ENCODE data around the gene ENTHD1. TPM values are rescaled to one million over a fixed set of nuclear protein-coding genes. Genes with fewer than 3 reads are reported as not detected.

ENTHD1 gene
- total and polyA plus RNA-seq, 12 donors = 0.09 TPM; not detected in 11

DNA sequence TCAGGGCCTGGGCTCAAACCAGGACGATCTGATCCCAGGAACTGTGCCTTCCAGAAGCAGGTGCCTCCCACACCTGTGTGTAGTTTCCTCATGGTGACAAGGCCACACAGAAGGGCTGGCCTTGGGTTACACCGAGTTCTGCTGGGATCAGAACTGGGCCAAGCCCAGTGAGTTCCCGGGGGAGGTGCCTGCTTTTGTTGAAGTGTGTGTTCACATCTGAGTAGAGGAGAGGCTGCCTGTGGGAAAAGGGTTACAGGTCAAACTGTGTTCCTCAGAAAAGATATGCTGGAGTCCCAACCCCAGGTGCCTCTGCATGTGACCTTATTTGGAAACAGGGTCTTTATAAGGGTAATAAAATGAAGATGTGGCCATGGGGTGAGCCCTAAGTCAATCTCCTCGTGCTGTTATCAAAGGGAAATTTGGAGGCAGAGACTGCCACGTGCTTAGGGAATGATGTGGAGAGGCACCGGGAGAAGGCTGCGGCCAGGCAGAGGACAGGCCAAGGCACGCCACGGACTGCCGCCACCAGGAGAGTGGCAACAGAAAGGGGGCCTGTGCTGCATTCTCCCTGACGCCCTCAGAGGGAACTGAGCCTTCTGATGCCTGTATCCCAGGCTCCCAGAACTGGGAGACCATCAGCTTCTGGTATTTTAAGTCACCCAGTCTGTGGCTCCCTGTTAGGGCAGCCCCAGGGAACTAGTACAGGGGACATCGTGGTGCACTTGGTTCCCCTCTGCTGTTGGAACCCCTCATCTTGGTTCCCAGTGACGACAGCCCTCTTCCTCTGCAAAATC lies 164.2 kb downstream of the ENTHD1 start:
- intact Hi-C loops (cut with DNase I) = no loop called here
- 74 to 75% methylated on average over 13 of the region's 13 CpGs for WGBS, 2 donors
- H3K27ac ChIP-seq = no peak overlapping the region
- H3K4me1 ChIP-seq = no peaks in the 10 kb centered on the region
- peaks cover 4 to 70% (median 44%) of the 10 kb centered on the region in 7 donors for H3K27me3 ChIP-seq
- peaks cover 0 to 4% (median 0%) of the 10 kb centered on the region in 11 donors for H3K9me3 ChIP-seq
- H3K4me3 ChIP-seq = no peak overlapping the region
- no peaks in the 10 kb centered on the region for H3K36me3 ChIP-seq
- DNase-seq (no peak), ATAC-seq (no peak)
- no peak for TF ChIP-seq CTCF (IDR thresholded peaks at IDR 0.05)

DNA sequence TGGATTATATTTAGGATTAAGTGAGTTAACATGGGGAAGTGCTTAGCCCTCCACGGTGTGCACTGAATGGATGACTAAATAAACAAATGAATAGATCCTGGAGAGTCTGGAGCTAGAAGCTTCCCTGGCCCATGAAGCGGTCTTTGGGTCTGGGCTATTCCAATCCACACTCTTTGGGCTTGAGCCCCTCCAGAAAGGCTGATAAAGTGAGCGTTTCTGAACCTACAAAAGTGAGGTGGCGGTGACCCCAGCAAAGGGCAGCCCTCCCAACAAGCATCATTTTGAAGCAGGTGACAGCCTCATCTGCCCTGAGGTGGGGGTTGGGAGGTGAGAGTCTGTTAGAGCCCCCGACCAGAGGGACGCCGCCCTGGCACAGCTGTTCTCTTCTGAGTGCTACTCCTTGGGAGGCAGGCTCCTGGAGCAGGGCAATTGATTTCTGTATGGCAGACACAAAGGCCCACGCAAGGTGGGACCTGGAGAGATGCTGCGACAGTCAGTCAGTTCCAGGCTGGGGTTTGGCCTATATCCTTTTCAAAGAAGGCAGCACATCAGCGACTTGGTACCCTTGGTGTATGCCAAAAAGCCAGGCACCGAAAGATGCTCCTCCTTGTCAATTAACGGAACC lies 165.2 kb downstream of the ENTHD1 start:
- Histone ChIP-seq H3K27me3 (peaks cover 4 to 65% (median 42%) of the 10 kb centered on the region in 7 donors), H3K4me1 (peaks cover 0 to 6% (median 0%) of the 10 kb centered on the region in 9 donors), H3K36me3 (no peaks in the 10 kb centered on the region), H3K4me3 (no peak overlapping the region), H3K27ac (no peak overlapping the region), H3K9me3 (peaks cover 0 to 4% (median 0%) of the 10 kb centered on the region in 11 donors)
- intact Hi-C loops (cut with DNase I) = no loop called here
- DNase-seq (no peak), ATAC-seq (no peak)
- WGBS, 2 donors = 85 to 86% methylated on average over 12 of the region's 12 CpGs
- no peak for TF ChIP-seq CTCF (IDR thresholded peaks at IDR 0.05)

- intact Hi-C loops (cut with DNase I) = no loop called here
- no peak for TF ChIP-seq CTCF (IDR thresholded peaks at IDR 0.05)
- WGBS, 2 donors = 57 to 59% methylated on average over 15 of the region's 15 CpGs
- no peak for ATAC-seq
- Histone ChIP-seq H3K4me1 (peaks cover 0 to 6% (median 0%) of the 10 kb centered on the region in 9 donors), H3K4me3 (no peak overlapping the region), H3K27me3 (peaks cover 4 to 59% (median 34%) of the 10 kb centered on the region in 7 donors), H3K9me3 (peaks cover 0 to 4% (median 0%) of the 10 kb centered on the region in 11 donors), H3K27ac (no peak overlapping the region), H3K36me3 (no peaks in the 10 kb centered on the region)
- no peak for DNase-seq
Observed at GRCh38 chr22:39727541-39727940, 166.0 kb downstream of the ENTHD1 start.

GRCh38 chr22:39725351-39726035 lies 168.1 kb downstream of the ENTHD1 start:
- Histone ChIP-seq H3K27ac (no peak overlapping the region), H3K36me3 (no peaks in the 10 kb centered on the region), H3K4me3 (no peak overlapping the region), H3K27me3 (peaks cover 0 to 40% (median 21%) of the 10 kb centered on the region in 7 donors), H3K4me1 (peaks cover 0 to 6% (median 0%) of the 10 kb centered on the region in 9 donors), H3K9me3 (no peaks in the 10 kb centered on the region)
- intact Hi-C loops (cut with DNase I) = no loop called here
- ATAC-seq (no peak), DNase-seq (no peak)
- whole genome bisulfite sequencing, 2 donors = 79 to 82% methylated on average over 9 of the region's 9 CpGs
- TF ChIP-seq CTCF (IDR thresholded peaks at IDR 0.05) = no peak

All from heart right ventricle (tissue), 16 donors.